Stomach (tissue), 9 donors: ENCODE data around the gene PSKH1. TPM values are rescaled to one million over a fixed set of nuclear protein-coding genes. Genes with fewer than 3 reads are reported as not detected.

ENCODE experiments used
- DNase-seq, 2 donors: peaks; one replicate each; pipeline versions ENCODE4 v3.0.0 to v3.0.0-alpha.2; 2013 to 2019
- H3K27ac ChIP-seq, 5 donors: fragments of 200-600 bp in 4 of 5; sonication (generic) in 4 of 5; one replicate each; pipeline ENCODE4 v1.5.1; 2013 to 2019; ENCODE audit warnings: mild to moderate bottlenecking in 1 of 5, moderate library complexity in 1 of 5
- H3K27me3 ChIP-seq, 3 donors: fragments of 200-600 bp; sonication (generic); one replicate each; pipeline ENCODE4 v1.5.1; 2017 to 2019; ENCODE audit warnings: mixed run types in 1 of 3
- H3K36me3 ChIP-seq, 4 donors: fragments of 200-600 bp; sonication (generic); 1 replicate in 3 of 4; 2 replicates in 1 of 4; pipeline ENCODE4 v1.5.1; 2016 to 2019
- H3K4me1 ChIP-seq, 4 donors: fragments of 200-600 bp; sonication (generic); one replicate each; pipeline ENCODE4 v1.5.1; 2016 to 2019
- H3K4me3 ChIP-seq, 4 donors: fragments of 200-600 bp; sonication (generic) in 3 of 4; one replicate each; pipeline ENCODE4 v1.5.1; 2016 to 2019; ENCODE audit warnings: mild to moderate bottlenecking in 1 of 4
- H3K9me3 ChIP-seq, 4 donors: fragments of 200-600 bp; sonication (generic); one replicate each; pipeline ENCODE4 v1.5.1; 2016 to 2019
- EP300 ChIP-seq: sonication (generic); formaldehyde crosslinking; IDR thresholded peaks from one replicate; pipeline ENCODE4 v1.6.1; 2017; ENCODE audit warnings: antibody characterized with exemption
- POLR2A ChIP-seq, 4 donors: fragments of 450-650 bp; IDR thresholded peaks; one replicate each; pipeline ENCODE4 v1.6.1; 2016; ENCODE audit warnings: antibody characterized with exemption in 4 of 4, control low read depth in 2 of 4, mild to moderate bottlenecking in 1 of 4, moderate library complexity in 1 of 4
- POLR2AphosphoS5 ChIP-seq, 3 donors: sonication (generic); formaldehyde crosslinking; IDR thresholded peaks; one replicate each; pipeline ENCODE4 v1.6.1; 2016; ENCODE audit warnings: antibody characterized with exemption in 3 of 3
- WGBS, 5 donors: extraction: QIAGEN DNeasy Blood & Tissue Kit in 3 of 5; methylation state at CpG; one replicate each; pipeline versions ENCODE4 v1.1.5 to v1.1.7; 2013 to 2018; 5-methylcytosine and 5-hydroxymethylcytosine counted together
- intact Hi-C: fragments of 100-400 bp; cut with DNase I; formaldehyde crosslinking; loops from one replicate; pipeline ENCODE4 v1.15.1; 2023; ENCODE audit warnings: low total_unique reads
- polyA plus RNA-seq, 3 donors: library from polyadenylated mRNA; stranded (reverse); fragments of 200-250 nt; gene quantifications; one replicate each; pipeline ENCODE4 v1.2.3, GENCODE V29; 2013
- total RNA-seq, 5 donors: library from RNA; depleted of rRNA; stranded (reverse); fragments of >200 nt; gene quantifications; one replicate each; pipeline versions ENCODE4 v1.1.0 to v1.2.3, GENCODE V29; 2014 to 2016
- TF ChIP-seq, protein P1 (sequence below), 7 experiments: fragments of 450-650 bp in 4 of 7; fragments of 200-600 bp in 3 of 7; sonication (generic) in 3 of 7; IDR thresholded peaks; one replicate each; pipeline ENCODE4 v1.5.1; 2016 to 2019; ENCODE audit warnings: antibody characterized with exemption in 7 of 7, control low read depth in 2 of 7, mild to moderate bottlenecking in 1 of 7
- donor health status: healthy with polysubstance abuse.
- donor health status: Bipolar disorder and iron deficiency.
- donor health status: healthy.

Gene PSKH1
- total and polyA plus RNA-seq, 8 donors, result 10.2 to 93.7 (median 22.4) TPM

DNA sequence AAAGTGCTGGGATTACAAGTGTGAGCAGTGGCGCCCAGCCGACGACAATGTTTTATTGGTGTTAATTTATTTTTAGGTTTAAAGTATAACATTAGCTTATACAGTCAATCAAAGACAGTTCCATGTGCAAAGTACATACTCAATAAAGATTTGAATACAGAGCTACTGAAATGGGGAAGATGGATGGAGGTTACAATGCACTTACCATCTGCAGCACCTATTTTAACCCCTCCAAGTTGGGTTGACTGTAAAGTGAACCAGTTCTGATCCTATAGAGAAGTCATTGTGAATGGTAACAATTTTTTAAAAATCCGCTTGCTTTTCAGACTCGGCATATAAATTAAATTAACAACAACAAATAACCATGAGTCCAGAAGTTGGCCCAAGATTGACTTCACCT, 679 bp upstream of the PSKH1 start:
- intact Hi-C loops, result no loop called here

DNA sequence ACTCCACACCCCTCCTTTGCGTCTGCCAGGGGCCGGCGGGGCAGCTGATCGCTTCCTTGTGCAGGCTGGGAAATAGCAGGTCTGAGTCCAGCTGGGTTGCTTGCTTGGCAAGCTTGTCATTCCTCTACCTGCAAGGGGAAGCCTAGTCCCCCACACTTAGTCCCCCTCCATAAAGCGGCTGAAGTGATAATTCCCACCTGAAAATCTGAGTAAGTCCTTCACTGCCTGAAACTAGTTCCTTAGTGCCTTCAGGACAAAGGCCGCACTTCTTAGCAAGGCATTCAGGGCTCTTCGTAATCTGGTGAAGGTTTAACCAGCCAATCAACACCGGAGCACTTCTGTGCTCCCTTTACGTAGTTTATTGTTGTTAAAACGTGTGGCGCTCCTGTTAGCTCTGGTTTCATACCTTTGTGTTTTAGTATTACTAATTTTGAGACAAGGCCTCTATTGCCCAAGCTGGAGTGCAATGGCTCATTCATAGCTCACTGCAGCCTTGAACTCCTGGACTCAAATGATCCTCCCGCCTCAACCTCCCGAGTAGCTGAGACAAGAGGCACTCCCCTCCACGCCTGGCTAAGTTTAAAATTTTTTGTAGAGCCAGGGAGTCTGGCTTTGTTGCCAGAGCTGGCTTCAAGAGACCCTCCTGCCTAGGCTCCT, 817 bp downstream of the PSKH1 start:
- peak in 1 of 2 donors; percentile 44 for DNase-seq
- intact Hi-C loops, result no loop called here
- Histone ChIP-seq H3K27ac (peak overlapping the region; percentile 94 to 99 (median 95)), H3K27me3 (no peaks in the 10 kb centered on the region), H3K36me3 (no peaks in the 10 kb centered on the region), H3K4me3 (peak overlapping the region; percentile 73 to 99 (median 79)), H3K4me1 (peaks cover 20 to 58% (median 54%) of the 10 kb centered on the region in 4 donors), H3K9me3 (no peaks in the 10 kb centered on the region)
- TF ChIP-seq, protein P1, sequence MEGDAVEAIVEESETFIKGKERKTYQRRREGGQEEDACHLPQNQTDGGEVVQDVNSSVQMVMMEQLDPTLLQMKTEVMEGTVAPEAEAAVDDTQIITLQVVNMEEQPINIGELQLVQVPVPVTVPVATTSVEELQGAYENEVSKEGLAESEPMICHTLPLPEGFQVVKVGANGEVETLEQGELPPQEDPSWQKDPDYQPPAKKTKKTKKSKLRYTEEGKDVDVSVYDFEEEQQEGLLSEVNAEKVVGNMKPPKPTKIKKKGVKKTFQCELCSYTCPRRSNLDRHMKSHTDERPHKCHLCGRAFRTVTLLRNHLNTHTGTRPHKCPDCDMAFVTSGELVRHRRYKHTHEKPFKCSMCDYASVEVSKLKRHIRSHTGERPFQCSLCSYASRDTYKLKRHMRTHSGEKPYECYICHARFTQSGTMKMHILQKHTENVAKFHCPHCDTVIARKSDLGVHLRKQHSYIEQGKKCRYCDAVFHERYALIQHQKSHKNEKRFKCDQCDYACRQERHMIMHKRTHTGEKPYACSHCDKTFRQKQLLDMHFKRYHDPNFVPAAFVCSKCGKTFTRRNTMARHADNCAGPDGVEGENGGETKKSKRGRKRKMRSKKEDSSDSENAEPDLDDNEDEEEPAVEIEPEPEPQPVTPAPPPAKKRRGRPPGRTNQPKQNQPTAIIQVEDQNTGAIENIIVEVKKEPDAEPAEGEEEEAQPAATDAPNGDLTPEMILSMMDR (IDR thresholded peaks at IDR 0.05), result no peak
- TF ChIP-seq POLR2A (IDR thresholded peaks at IDR 0.05), result no peak
- no peak for TF ChIP-seq EP300
- no peak for TF ChIP-seq POLR2AphosphoS5 (IDR thresholded peaks at IDR 0.05)
- 9 to 23% (median 11%) methylated on average over 10 to 14 of the region's 14 CpGs for WGBS, 5 donors

More for the DNA sequence above, 679 bp upstream of the PSKH1 start:
- Histone ChIP-seq H3K4me1 (peaks cover 20 to 48% (median 41%) of the 10 kb centered on the region in 4 donors), H3K4me3 (peak overlapping the region; percentile 73 to 99 (median 79)), H3K27ac (peak overlapping the region in 4 of 5 donors; percentile 94 to 99 (median 94)), H3K36me3 (no peaks in the 10 kb centered on the region), H3K9me3 (no peaks in the 10 kb centered on the region), H3K27me3 (no peaks in the 10 kb centered on the region)
- WGBS, 5 donors, result 50 to 71% (median 66%) methylated on average over 5 of the region's 5 CpGs
- no peak for DNase-seq
- no peak for TF ChIP-seq POLR2A (IDR thresholded peaks at IDR 0.05)
- TF ChIP-seq, protein P1 (IDR thresholded peaks at IDR 0.05), result no peak
- TF ChIP-seq POLR2AphosphoS5 (IDR thresholded peaks at IDR 0.05), result no peak
- TF ChIP-seq EP300, result no peak

DNA sequence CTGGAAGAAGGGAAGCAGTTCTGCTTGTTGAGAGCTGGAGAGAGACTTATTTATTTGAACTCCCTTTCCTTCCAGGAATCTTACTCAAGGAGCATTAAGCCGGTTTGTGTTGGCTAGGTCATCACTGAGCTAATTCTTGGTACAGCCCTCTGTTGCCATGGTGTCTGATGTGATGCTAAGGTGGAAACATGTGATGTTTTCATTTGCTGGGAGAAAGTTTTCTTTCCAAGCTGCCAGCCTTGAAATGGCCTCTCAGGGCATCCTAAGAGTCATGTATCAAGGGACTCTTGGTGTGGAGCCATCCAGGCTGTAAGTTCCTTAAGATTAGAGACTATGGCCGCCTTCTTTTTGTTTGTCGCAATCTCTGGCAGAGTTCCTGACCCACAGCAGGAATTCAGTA, 4.2 kb downstream of the PSKH1 start:
- peak overlapping the region in 3 of 5 donors; percentile 2 to 50 (median 32) for H3K27ac ChIP-seq
- H3K4me1 ChIP-seq, result peaks cover 20 to 68% (median 59%) of the 10 kb centered on the region in 4 donors
- H3K4me3 ChIP-seq, result no peak overlapping the region
- peaks cover 0 to 15% (median 8%) of the 10 kb centered on the region in 4 donors for H3K36me3 ChIP-seq
- DNase-seq, result no peak
- WGBS, 5 donors, result 13 to 67% (median 56%) methylated on average over 3 of the region's 3 CpGs
- intact Hi-C loops, result no loop called here
- no peaks in the 10 kb centered on the region for H3K27me3 ChIP-seq
- TF ChIP-seq, protein P1 (IDR thresholded peaks at IDR 0.05), result no peak
- TF ChIP-seq EP300, result no peak
- no peak for TF ChIP-seq POLR2AphosphoS5 (IDR thresholded peaks at IDR 0.05)
- no peak for TF ChIP-seq POLR2A (IDR thresholded peaks at IDR 0.05)
- no peaks in the 10 kb centered on the region for H3K9me3 ChIP-seq

DNA sequence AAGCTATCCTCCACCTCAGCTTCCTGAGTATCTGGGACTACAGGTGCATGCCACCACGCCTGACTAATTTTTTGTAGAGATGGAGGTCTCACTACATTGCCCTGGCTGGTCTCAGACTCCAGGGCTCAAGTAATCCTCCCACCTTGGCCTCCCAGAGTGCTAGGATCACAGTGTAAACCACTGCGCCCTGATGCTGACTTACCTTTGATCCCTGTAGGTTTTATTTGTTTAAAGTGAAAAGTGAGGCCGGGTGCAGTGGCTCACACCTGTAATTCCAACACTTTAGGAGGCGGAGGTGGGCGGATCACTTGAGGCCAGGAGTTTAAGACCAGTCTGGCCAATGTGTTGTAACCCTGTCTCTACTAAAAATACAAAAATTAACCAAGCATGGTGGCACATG, 8.7 kb downstream of the PSKH1 start:
- H3K4me1 ChIP-seq, result peaks cover 3 to 36% (median 26%) of the 10 kb centered on the region in 4 donors
- no peak overlapping the region for H3K27ac ChIP-seq
- peaks cover 0 to 45% (median 21%) of the 10 kb centered on the region in 4 donors for H3K36me3 ChIP-seq
- 78 to 82% (median 79%) methylated on average over 5 of the region's 5 CpGs for WGBS, 5 donors
- TF ChIP-seq EP300 (no peak), POLR2AphosphoS5 (IDR thresholded peaks at IDR 0.05) (no peak), POLR2A (IDR thresholded peaks at IDR 0.05) (no peak)
- TF ChIP-seq, protein P1 (IDR thresholded peaks at IDR 0.05), result no peak
- H3K4me3 ChIP-seq, result no peak overlapping the region
- intact Hi-C loops, result no loop called here
- no peaks in the 10 kb centered on the region for H3K9me3 ChIP-seq
- no peaks in the 10 kb centered on the region for H3K27me3 ChIP-seq
- no peak for DNase-seq
